AG10803 (cell line): ENCODE results near the gene PHACTR2.
"Not testable (repeated sequence)": the region's sequence is repeated elsewhere in the genome, so short reads cannot be mapped to it uniquely, and the experiment has no call there.

Source experiments
- DNase-seq: peaks from one replicate; pipeline ENCODE4 v3.0.0; 2010; ENCODE audit warnings: low read depth
- H3K4me3 ChIP-seq: 2 replicates; pipeline ENCODE4 v1.5.1; 2011; ENCODE audit warnings: mild to moderate bottlenecking, low read length, control low read depth
- TF ChIP-seq, protein P1 (sequence below): conservative IDR thresholded peaks from 2 replicates; pipeline ENCODE4 v1.5.1; 2011; ENCODE audit warnings: mild to moderate bottlenecking, low read length, control low read depth, inconsistent platforms

The PHACTR2 gene

DNA sequence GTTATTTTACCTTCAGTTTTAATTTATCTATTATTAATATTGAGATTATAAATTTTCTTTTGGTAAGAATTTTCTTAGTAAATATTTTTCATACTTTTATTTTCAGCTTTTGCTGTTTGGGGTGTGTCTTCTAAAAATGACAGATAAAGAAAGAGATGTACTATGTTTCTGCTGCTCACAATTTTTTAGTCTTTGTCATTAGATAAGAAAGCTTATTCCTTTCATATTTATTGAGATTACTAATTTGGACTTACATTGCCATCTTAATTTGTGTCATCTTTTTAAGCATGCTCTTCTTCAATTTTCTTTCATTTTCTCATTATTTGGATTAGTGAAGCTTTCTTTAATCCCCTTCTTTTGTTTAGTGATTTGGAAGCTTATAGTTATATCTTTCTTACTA lies 13.6 kb upstream of the PHACTR2 start:
- TF ChIP-seq, protein P1, sequence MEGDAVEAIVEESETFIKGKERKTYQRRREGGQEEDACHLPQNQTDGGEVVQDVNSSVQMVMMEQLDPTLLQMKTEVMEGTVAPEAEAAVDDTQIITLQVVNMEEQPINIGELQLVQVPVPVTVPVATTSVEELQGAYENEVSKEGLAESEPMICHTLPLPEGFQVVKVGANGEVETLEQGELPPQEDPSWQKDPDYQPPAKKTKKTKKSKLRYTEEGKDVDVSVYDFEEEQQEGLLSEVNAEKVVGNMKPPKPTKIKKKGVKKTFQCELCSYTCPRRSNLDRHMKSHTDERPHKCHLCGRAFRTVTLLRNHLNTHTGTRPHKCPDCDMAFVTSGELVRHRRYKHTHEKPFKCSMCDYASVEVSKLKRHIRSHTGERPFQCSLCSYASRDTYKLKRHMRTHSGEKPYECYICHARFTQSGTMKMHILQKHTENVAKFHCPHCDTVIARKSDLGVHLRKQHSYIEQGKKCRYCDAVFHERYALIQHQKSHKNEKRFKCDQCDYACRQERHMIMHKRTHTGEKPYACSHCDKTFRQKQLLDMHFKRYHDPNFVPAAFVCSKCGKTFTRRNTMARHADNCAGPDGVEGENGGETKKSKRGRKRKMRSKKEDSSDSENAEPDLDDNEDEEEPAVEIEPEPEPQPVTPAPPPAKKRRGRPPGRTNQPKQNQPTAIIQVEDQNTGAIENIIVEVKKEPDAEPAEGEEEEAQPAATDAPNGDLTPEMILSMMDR, result no peak
- no peak for DNase-seq
- no peak overlapping the region for H3K4me3 ChIP-seq

- not testable (repeated sequence) for H3K4me3 ChIP-seq, DNase-seq
Observed at GRCh38 chr6:143666007-143666406, 11.8 kb upstream of the PHACTR2 start.

GRCh38 chr6:143669483-143669882 lies 8.3 kb upstream of the PHACTR2 start:
- not testable (repeated sequence) for H3K4me3 ChIP-seq, DNase-seq

DNA sequence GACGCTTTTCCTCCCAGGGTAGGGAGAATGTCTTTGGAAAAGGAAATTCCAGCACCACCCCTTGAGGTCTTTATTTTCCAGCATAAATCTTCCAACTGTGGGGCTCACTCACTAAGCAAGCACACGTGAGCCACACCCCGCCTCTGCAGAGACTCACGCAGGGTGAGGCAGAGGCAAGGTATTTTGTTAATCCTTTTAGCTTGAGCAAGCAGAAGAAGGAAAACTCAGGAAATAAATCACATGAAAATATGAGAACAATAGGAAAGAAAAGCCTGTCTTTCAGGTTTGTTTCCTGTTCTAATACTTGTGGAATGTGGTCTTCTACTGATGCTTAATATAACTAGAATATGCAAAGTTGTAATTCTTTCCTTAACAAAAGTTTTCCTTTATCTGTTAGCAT lies 4.1 kb upstream of the PHACTR2 start:
- DNase-seq, result peak; percentile 86

GRCh38 chr6:143674483-143675381 lies 3.0 kb upstream of the PHACTR2 start:
- H3K4me3 ChIP-seq, result no peak overlapping the region
- peak; percentile 68 for DNase-seq
- TF ChIP-seq, protein P1, result no peak

More for the DNA sequence above, 4.1 kb upstream of the PHACTR2 start:
- TF ChIP-seq, protein P1, result no peak
- H3K4me3 ChIP-seq, result no peak overlapping the region

DNA sequence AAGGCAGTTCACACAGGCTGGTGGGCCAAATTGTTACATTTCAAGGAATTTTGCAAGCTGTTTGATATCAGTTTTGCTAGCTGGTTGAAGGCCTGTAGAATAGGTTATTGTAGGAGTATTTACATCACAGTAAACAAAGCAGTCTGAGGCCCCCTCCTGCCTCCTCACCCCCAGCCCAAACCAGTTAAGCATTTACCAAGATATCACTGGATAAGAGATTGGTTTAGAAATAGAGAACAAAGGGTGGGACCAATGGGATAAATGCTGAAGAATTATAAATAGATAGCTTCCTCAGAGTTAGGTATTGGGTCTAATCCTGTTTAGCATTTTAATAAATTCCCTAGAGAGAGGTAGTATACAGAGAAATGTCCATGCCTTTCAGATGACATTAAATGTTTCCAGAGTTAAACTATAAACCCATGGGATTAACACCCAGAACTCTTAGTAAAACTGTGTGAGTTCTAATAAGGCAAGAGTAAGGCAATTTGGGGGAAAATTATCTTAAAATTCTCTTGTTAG lies 2.3 kb upstream of the PHACTR2 start:
- H3K4me3 ChIP-seq, result no peak overlapping the region
- no peak for DNase-seq

GRCh38 chr6:143675946-143676345 lies 1.8 kb upstream of the PHACTR2 start:
- TF ChIP-seq, protein P1, result no peak
- DNase-seq, result peak; percentile 67
- H3K4me3 ChIP-seq, result no peak overlapping the region

More for the DNA sequence above, 2.3 kb upstream of the PHACTR2 start:
- TF ChIP-seq, protein P1, result no peak

GRCh38 chr6:143676437-143677045 lies 1.2 kb upstream of the PHACTR2 start:
- TF ChIP-seq, protein P1, result no peak
- no peak for DNase-seq
- H3K4me3 ChIP-seq, result no peak overlapping the region
